Measurements from ENCODE around the gene JUND. TPM values are rescaled to one million over a fixed set of nuclear protein-coding genes. Genes with fewer than 3 reads are reported as not detected.

Gene JUND
- total RNA-seq, 1 donor from 2014 or later = 111 TPM

Small RNA genes lying within 50 kb of the gene (small RNA-seq; reads per million reads assigned to genes)
- gene MIR3188 (0.32 reads per million, percentile 37 among the genes with 10 or more reads in this experiment), gene RPL39P38 (not detected)

Other genes with a start within 250 kb of the JUND start
- 0.52 TPM for gene IL12RB1, start 194.7 kb downstream of the JUND start, total RNA-seq
- 3.7 TPM for gene MAST3, start 183.8 kb downstream of the JUND start, total RNA-seq
- gene PIK3R2, start 128.5 kb downstream of the JUND start, total RNA-seq = 11.5 TPM
- gene IFI30, start 107.8 kb downstream of the JUND start, total RNA-seq = 3.7 TPM
- gene MPV17L2, start 88.4 kb downstream of the JUND start, total RNA-seq = 4.2 TPM
- gene RAB3A, start 77.6 kb downstream of the JUND start, total RNA-seq = 0.52 TPM
- gene PDE4C, start 55.2 kb downstream of the JUND start, total RNA-seq = 2.1 TPM
- gene IQCN, start 7.2 kb downstream of the JUND start, total RNA-seq = 0.52 TPM
- 119 TPM for gene LSM4, start 41.5 kb upstream of the JUND start, total RNA-seq
- gene PGPEP1, start 59.0 kb upstream of the JUND start, total RNA-seq = 10.4 TPM
- gene GDF15, start 104.5 kb upstream of the JUND start, total RNA-seq = 1.0 TPM
- 2.1 TPM for gene LRRC25, start 116.0 kb upstream of the JUND start, total RNA-seq
- gene SSBP4, start 137.8 kb upstream of the JUND start, total RNA-seq = 79.3 TPM
- 86.6 TPM for gene ISYNA1, start 156.5 kb upstream of the JUND start, total RNA-seq
- 24.5 TPM for gene ELL, start 240.4 kb upstream of the JUND start, total RNA-seq

All from skeletal muscle tissue (tissue), 2 donors.